Central memory CD8-positive, alpha-beta T cell (primary cell): ENCODE measurements around the gene AKAP12.
"Not testable (repeated sequence)": the region's sequence is repeated elsewhere in the genome, so short reads cannot be mapped to it uniquely, and the experiment has no call there.

ENCODE experiments used
- ATAC-seq: fragments of 150-1000 bp; cut with Tn5 transposase; replicated peaks from 2 replicates; pipeline ENCODE4 v1.10.0; 2022; ENCODE audit warnings: mild to moderate bottlenecking, moderate FRiP score, moderate number of reproducible peaks; ENCODE audit not compliant: poor library complexity, severe bottlenecking; ENCODE audit errors: extremely low read depth
- DNase-seq, 2 donors: peaks; one replicate each; pipeline ENCODE4 v3.0.0; 2021; ENCODE audit warnings: low spot score in 2 of 2
- H3K27ac Mint-ChIP-seq: one replicate; pipeline ENCODE4 v1.8.0; 2022; ENCODE audit warnings: low read depth, mild to moderate bottlenecking, moderate library complexity, mixed read lengths
- H3K27me3 Mint-ChIP-seq: one replicate; pipeline ENCODE4 v1.8.0; 2022; ENCODE audit warnings: mixed read lengths
- H3K36me3 Mint-ChIP-seq: one replicate; pipeline ENCODE4 v1.8.0; 2022; ENCODE audit warnings: mild to moderate bottlenecking, moderate library complexity, mixed read lengths; ENCODE audit not compliant: insufficient read depth
- H3K4me1 Mint-ChIP-seq: one replicate; pipeline ENCODE4 v1.8.0; 2022; ENCODE audit warnings: mixed read lengths
- H3K4me3 Mint-ChIP-seq: one replicate; pipeline ENCODE4 v1.8.0; 2022; ENCODE audit warnings: mild to moderate bottlenecking, moderate library complexity, mixed read lengths
- H3K9me3 Mint-ChIP-seq: one replicate; pipeline ENCODE4 v1.8.0; 2022; ENCODE audit warnings: mixed read lengths

Gene AKAP12

GRCh38 chr6:151326116-151326825 lies 86.5 kb downstream of the AKAP12 start:
- ATAC-seq: no peak
- H3K27ac Mint-ChIP-seq: no peak overlapping the region
- peaks cover 27% of the 10 kb centered on the region for H3K4me1 Mint-ChIP-seq
- no peaks in the 10 kb centered on the region for H3K9me3 Mint-ChIP-seq
- peak overlapping the region; percentile 67 for H3K4me3 Mint-ChIP-seq
- H3K36me3 Mint-ChIP-seq: no peaks in the 10 kb centered on the region
- peaks cover 84% of the 10 kb centered on the region for H3K27me3 Mint-ChIP-seq
- no peak for DNase-seq

- DNase-seq (no peak), ATAC-seq (no peak)
- Mint-ChIP-seq H3K9me3 (no peaks in the 10 kb centered on the region), H3K36me3 (no peaks in the 10 kb centered on the region), H3K4me1 (peaks cover 27% of the 10 kb centered on the region), H3K27ac (no peak overlapping the region), H3K4me3 (no peak overlapping the region), H3K27me3 (peaks cover 80% of the 10 kb centered on the region)
Observed at GRCh38 chr6:151327101-151327500, 87.3 kb downstream of the AKAP12 start.

- no peaks in the 10 kb centered on the region for H3K9me3 Mint-ChIP-seq
- H3K4me1 Mint-ChIP-seq: peaks cover 9% of the 10 kb centered on the region
- H3K27me3 Mint-ChIP-seq: peaks cover 69% of the 10 kb centered on the region
- H3K27ac Mint-ChIP-seq: no peak overlapping the region
- DNase-seq (no peak), ATAC-seq (no peak)
- H3K36me3 Mint-ChIP-seq: no peaks in the 10 kb centered on the region
- H3K4me3 Mint-ChIP-seq: no peak overlapping the region
Observed at GRCh38 chr6:151330130-151330696, 90.4 kb downstream of the AKAP12 start.

- Mint-ChIP-seq H3K27me3 (peaks cover 37% of the 10 kb centered on the region), H3K4me3 (no peak overlapping the region), H3K27ac (no peak overlapping the region), H3K4me1 (no peaks in the 10 kb centered on the region), H3K9me3 (no peaks in the 10 kb centered on the region), H3K36me3 (no peaks in the 10 kb centered on the region)
- no peak for DNase-seq
- ATAC-seq: no peak
Observed at GRCh38 chr6:151335930-151336329, 96.2 kb downstream of the AKAP12 start.

- ATAC-seq (no peak), DNase-seq (no peak)
- Mint-ChIP-seq H3K4me3 (no peak overlapping the region), H3K36me3 (no peaks in the 10 kb centered on the region), H3K4me1 (no peaks in the 10 kb centered on the region), H3K9me3 (no peaks in the 10 kb centered on the region), H3K27me3 (peaks cover 21% of the 10 kb centered on the region), H3K27ac (no peak overlapping the region)
Observed at GRCh38 chr6:151338651-151339200, 99.0 kb downstream of the AKAP12 start.

- no peaks in the 10 kb centered on the region for H3K4me1 Mint-ChIP-seq
Observed at GRCh38 chr6:151339369-151339768, 99.6 kb downstream of the AKAP12 start.

GRCh38 chr6:151340219-151340978 lies 100.6 kb downstream of the AKAP12 start:
- Mint-ChIP-seq H3K27me3 (peaks cover 16% of the 10 kb centered on the region), H3K4me3 (no peak overlapping the region), H3K4me1 (no peaks in the 10 kb centered on the region), H3K36me3 (no peaks in the 10 kb centered on the region), H3K9me3 (no peaks in the 10 kb centered on the region), H3K27ac (no peak overlapping the region)
- DNase-seq (no peak), ATAC-seq (no peak)

More at GRCh38 chr6:151339369-151339768, 99.6 kb downstream of the AKAP12 start:
- Mint-ChIP-seq H3K36me3 (no peaks in the 10 kb centered on the region), H3K27ac (no peak overlapping the region), H3K4me3 (no peak overlapping the region), H3K27me3 (peaks cover 16% of the 10 kb centered on the region), H3K9me3 (no peaks in the 10 kb centered on the region)
- no peak for DNase-seq
- ATAC-seq: no peak

- Mint-ChIP-seq H3K4me1 (no peaks in the 10 kb centered on the region), H3K4me3 (no peak overlapping the region), H3K27me3 (peaks cover 16% of the 10 kb centered on the region), H3K9me3 (no peaks in the 10 kb centered on the region), H3K36me3 (peaks cover 1% of the 10 kb centered on the region), H3K27ac (no peak overlapping the region)
- no peak for DNase-seq
- no peak for ATAC-seq
Observed at GRCh38 chr6:151341476-151342195, 101.9 kb downstream of the AKAP12 start.

- DNase-seq, H3K27ac Mint-ChIP-seq, H3K9me3 Mint-ChIP-seq, H3K4me3 Mint-ChIP-seq, H3K36me3 Mint-ChIP-seq, H3K4me1 Mint-ChIP-seq, ATAC-seq: not testable (repeated sequence)
- H3K27me3 Mint-ChIP-seq: peaks cover 16% of the 10 kb centered on the region
Observed at GRCh38 chr6:151342750-151343149, 103.0 kb downstream of the AKAP12 start.

GRCh38 chr6:151349651-151350270 lies 110.0 kb downstream of the AKAP12 start:
- ATAC-seq (no peak), DNase-seq (no peak)
- H3K9me3 Mint-ChIP-seq: no peaks in the 10 kb centered on the region
- no peaks in the 10 kb centered on the region for H3K4me1 Mint-ChIP-seq
- H3K4me3 Mint-ChIP-seq: no peak overlapping the region
- H3K36me3 Mint-ChIP-seq: peaks cover 1% of the 10 kb centered on the region
- H3K27ac Mint-ChIP-seq: no peak overlapping the region
- H3K27me3 Mint-ChIP-seq: no peaks in the 10 kb centered on the region

- Mint-ChIP-seq H3K27ac (no peak overlapping the region), H3K27me3 (no peaks in the 10 kb centered on the region), H3K36me3 (peaks cover 1% of the 10 kb centered on the region), H3K4me1 (no peaks in the 10 kb centered on the region), H3K9me3 (no peaks in the 10 kb centered on the region), H3K4me3 (no peak overlapping the region)
- DNase-seq (no peak), ATAC-seq (no peak)
Observed at GRCh38 chr6:151350442-151351145, 110.8 kb downstream of the AKAP12 start.
